HG03175 (cell line): ENCODE results near the gene TTC14.
"Not testable (repeated sequence)": the region's sequence is repeated elsewhere in the genome, so short reads cannot be mapped to it uniquely, and the experiment has no call there.

ENCODE experiments used
- ATAC-seq: cut with Tn5 transposase; IDR thresholded peaks from one replicate; pipeline ENCODE4 v1.9.1; 2021; ENCODE audit warnings: mild to moderate bottlenecking, moderate library complexity; ENCODE audit not compliant: unreplicated experiment

The TTC14 gene

GRCh38 chr3:180601688-180602666 is at the start of gene TTC14:
Gene TTC14, plus strand, starts transcription at chr3:180602163. Its CDS starts 99 bp downstream, at chr3:180602262.
- ATAC-seq = peak; percentile 97

GRCh38 chr3:180563406-180563805 is 38.6 kb upstream of the TTC14 start:
- ATAC-seq = no peak

- no peak for ATAC-seq
Measured at GRCh38 chr3:180564676-180565075, 37.3 kb upstream of the TTC14 start.

GRCh38 chr3:180570238-180570637 is 31.7 kb upstream of the TTC14 start:
- ATAC-seq = no peak

GRCh38 chr3:180571831-180572598 is 29.9 kb upstream of the TTC14 start:
- peak; percentile 91 for ATAC-seq

- ATAC-seq = no peak
Measured at GRCh38 chr3:180575571-180575970, 26.4 kb upstream of the TTC14 start.

GRCh38 chr3:180580934-180581333 is 21.0 kb upstream of the TTC14 start:
- no peak for ATAC-seq

- ATAC-seq = no peak
Measured at GRCh38 chr3:180590396-180590795, 11.6 kb upstream of the TTC14 start.

- not testable (repeated sequence) for ATAC-seq
Measured at GRCh38 chr3:180593631-180594030, 8.3 kb upstream of the TTC14 start.

- peak; percentile 72 for ATAC-seq
Measured at GRCh38 chr3:180594631-180595558, 7.1 kb upstream of the TTC14 start.

- ATAC-seq = no peak
Measured at GRCh38 chr3:180595559-180595935, 6.4 kb upstream of the TTC14 start.

GRCh38 chr3:180600473-180600872 is 1.5 kb upstream of the TTC14 start:
- no peak for ATAC-seq

GRCh38 chr3:180611006-180611405 is 9.0 kb downstream of the TTC14 start:
- ATAC-seq = no peak

GRCh38 chr3:180612364-180612763 is 10.4 kb downstream of the TTC14 start:
- no peak for ATAC-seq

- ATAC-seq = no peak
Measured at GRCh38 chr3:180615954-180616353, 14.0 kb downstream of the TTC14 start.

GRCh38 chr3:180617049-180617448 is 15.1 kb downstream of the TTC14 start:
- ATAC-seq = no peak

GRCh38 chr3:180618563-180618962 is 16.6 kb downstream of the TTC14 start:
- not testable (repeated sequence) for ATAC-seq

GRCh38 chr3:180619723-180620122 is 17.8 kb downstream of the TTC14 start:
- ATAC-seq = no peak

- ATAC-seq = no peak
Measured at GRCh38 chr3:180624714-180625113, 22.8 kb downstream of the TTC14 start.

GRCh38 chr3:180626844-180627243 is 24.9 kb downstream of the TTC14 start:
- peak; percentile 98 for ATAC-seq

GRCh38 chr3:180630371-180630770 is 28.4 kb downstream of the TTC14 start:
- ATAC-seq = no peak
